ENCODE measurements around the gene GUCY2D.
"Not testable (repeated sequence)": the region's sequence is repeated elsewhere in the genome, so short reads cannot be mapped to it uniquely, and the experiment has no call there.

Gene GUCY2D
- 0 to 0.07 (median 0) reads per million in 3 experiments for total RNA-seq

- no peak for DNase-seq
These were observed at the start of gene GUCY2D for GRCh38 chr17:8001976-8002720. TSS of gene GUCY2D (plus strand) at chr17:8002615. CDS start at chr17:8003048, 433 bp downstream.

- DNase-seq: not testable (repeated sequence)
These were observed 49.1 kb upstream of the GUCY2D start for GRCh38 chr17:7953266-7953665.

- no peak for DNase-seq
These were observed 46.8 kb upstream of the GUCY2D start for GRCh38 chr17:7955414-7956227.

DNA sequence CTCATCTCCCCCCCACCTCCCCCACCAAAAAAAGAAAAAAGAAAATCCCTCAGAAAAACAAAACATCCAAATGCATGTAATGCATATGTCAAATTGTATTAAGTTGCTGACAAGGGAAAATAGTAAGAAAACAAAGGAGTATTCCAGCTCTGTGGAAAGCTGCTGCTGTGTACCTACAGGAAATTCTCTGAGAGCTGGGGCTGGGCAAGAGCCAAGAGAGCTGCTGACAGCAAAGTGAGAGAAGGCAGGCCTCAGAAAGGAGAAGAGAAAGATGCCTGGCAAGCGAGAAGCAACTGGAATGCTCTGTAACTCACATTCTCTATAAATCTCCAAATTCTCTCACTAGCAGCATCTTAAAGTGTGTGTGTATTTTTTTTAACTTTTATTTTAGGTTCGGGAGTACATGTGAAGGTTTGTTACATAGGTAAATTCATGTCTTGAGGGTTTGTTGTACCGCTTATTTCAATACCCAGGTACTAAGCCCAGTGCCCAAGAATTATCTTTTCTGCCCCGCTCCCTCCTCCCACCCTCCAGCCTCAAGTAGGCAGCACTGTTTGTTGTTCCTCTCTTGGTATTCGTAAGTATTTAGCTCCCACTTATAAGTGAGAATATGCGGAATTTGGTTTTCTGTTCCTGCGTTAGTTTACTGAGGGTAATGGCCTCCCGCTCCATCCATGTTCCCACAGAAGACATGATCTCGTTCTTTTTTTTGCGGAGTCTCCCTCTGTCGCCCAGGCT lies 46.0 kb upstream of the GUCY2D start:
- no peak for DNase-seq

- DNase-seq: no peak
These were observed 42.7 kb upstream of the GUCY2D start for GRCh38 chr17:7959503-7960253.

DNA sequence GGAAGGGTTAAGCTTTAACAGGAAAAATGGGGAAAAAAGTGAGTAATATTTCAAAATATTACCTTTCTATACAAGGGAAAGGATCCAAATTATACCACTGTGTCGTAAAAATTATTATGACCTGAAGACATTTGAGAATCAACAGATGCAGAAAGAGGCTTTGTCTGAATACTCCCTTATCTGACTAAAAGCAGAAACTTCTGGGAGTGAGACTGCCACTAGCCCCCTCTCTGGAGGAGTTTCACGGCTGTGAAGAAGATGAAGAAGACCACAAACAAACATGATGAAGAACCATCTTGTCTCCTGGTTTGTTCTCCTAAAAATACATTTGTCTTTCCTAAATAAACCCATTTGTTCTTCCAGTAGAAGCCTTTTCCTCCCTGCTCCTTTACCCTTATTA lies 41.0 kb upstream of the GUCY2D start:
- no peak for DNase-seq

- DNase-seq: no peak
These were observed 34.7 kb upstream of the GUCY2D start for GRCh38 chr17:7967751-7968150.

DNA sequence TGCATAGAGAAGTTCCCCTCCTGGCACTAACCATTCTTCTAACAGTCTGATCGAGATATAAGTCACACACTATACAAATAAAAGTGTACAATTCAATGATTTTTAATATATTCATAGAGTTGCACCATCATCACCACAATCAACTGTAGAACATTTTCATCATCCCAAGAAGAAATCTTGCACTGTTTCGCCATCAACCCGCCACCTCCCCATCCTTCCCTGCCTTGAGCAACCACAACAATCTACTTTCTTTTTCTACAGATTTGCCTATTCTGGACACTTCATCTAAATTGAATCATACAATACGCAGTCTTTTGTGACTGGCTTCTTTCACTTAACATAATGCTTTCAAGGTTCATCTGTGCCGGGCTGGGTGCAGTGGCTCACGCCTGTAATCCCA lies 33.0 kb upstream of the GUCY2D start:
- DNase-seq: no peak

GRCh38 chr17:7971651-7972050 lies 30.8 kb upstream of the GUCY2D start:
- no peak for DNase-seq

- DNase-seq: no peak
These were observed 30.2 kb upstream of the GUCY2D start for GRCh38 chr17:7972131-7972785.

DNA sequence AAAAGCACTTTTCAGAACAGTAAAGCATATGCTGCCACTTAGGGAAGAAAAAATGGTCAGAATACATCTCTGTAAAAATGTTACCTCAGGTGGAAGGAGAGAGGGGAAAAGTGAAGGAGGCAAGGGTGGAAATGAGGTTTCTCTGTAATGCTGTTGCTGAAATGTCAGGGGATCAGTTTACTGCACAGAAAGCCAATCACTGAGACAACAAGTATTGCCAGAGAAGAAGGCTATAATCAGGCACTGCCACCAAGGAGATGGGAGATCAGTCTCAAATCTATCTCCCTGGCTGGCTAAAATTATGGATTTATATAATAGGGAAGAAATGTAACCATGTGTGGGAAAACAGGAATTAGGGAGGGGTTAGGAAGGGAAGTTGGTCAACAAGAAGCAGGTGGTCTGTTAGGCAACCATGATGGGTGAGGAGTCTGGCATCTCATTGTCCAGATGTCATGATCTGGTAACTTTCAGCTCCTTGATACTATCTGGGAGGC lies 27.7 kb upstream of the GUCY2D start:
- DNase-seq: no peak

DNA sequence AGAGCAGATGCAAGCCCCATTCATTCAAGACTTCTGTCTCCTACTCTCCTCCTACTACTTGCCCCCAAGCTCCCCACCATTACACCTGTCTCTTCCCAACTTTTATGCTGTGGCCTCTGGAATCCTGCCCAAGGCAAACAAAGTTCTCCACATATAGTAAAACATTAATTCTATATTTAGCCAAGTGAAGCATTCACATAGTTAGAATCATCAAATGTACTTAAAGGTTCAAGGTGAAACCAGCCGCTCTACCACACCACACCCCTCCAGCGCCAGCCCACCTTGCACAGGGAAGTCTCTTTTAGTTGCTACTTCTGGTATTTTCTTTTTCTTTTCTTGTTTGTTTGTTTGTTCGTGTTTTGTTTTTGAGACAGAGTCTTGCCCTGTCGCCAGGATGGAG lies 25.4 kb upstream of the GUCY2D start:
- no peak for DNase-seq

DNA sequence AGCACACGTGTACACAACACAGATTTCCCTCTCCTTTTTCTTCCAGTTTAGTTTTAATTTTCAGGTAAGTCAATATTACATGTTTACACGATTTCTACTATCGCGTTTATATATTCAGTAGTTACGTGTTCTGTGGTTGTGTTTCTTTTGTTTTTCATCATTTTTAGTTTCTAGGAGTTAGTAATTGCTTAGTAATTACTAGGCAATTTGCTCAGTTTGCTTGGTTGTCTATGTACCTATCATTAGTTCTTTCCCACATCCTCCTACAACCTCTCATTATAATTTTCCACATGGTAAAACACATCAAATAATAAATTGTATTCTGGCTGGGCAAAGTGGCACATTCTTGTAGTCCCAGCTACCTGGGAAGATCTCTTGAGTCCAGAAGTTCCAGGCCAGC lies 24.6 kb upstream of the GUCY2D start:
- no peak for DNase-seq

- DNase-seq: no peak
These were observed 20.2 kb upstream of the GUCY2D start for GRCh38 chr17:7982173-7982572.

DNA sequence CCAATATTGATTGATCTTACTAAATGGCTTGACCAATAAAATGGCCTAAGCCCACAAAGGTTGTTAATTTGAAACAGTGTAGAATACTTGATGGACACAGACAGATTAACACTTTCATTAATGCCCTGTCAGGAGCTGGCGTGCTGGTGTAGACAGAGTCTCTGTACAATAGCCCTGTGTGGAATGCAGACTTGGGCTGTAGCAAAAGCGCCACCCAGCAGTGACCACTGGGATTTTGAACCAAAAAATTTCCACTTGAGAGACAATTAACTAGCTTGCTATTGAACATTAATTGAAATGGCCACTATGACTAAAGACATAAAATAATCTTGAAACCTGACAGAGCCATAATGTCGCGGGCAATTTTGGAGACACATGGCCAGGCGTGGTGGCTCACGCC lies 19.7 kb upstream of the GUCY2D start:
- DNase-seq: no peak

- DNase-seq: no peak
These were observed 17.5 kb upstream of the GUCY2D start for GRCh38 chr17:7984904-7985303.

GRCh38 chr17:7987112-7987893 lies 15.1 kb upstream of the GUCY2D start:
- no peak for DNase-seq

DNA sequence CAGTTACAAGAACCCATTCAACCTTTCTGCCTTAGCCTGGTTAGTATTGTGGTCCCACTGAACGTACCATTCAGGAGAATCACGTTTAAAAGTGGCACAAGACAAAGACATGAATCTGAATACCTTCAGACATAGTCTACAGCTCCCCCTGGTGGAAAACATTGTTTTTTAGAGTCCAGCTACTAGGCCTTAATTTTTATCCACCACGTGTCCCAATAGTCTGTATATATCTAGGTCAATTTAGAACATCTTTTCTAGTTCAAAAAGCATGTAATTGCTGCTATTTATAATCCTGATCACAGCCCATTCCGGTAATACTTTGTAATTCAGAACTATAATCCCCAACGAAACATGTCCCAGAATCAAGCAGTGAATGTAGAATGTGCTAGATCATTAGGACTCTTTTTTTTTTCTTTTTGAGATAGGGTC lies 13.7 kb upstream of the GUCY2D start:
- peak; percentile 77 for DNase-seq

GRCh38 chr17:7989781-7990655 lies 12.4 kb upstream of the GUCY2D start:
- peak; percentile 84 for DNase-seq

GRCh38 chr17:7992516-7992915 lies 9.9 kb upstream of the GUCY2D start:
- no peak for DNase-seq

Measured in central memory CD4-positive, alpha-beta T cell (primary cell).